Neuronal stem cell (in vitro differentiated cells): ENCODE measurements around the gene RIPOR2.

Experiments used
- DNase-seq: peaks from one replicate; pipeline ENCODE4 v3.0.0-alpha.2; 2013; ENCODE audit warnings: low spot score
- H2AFZ ChIP-seq: one replicate; pipeline ENCODE4 v1.6.1; 2013; ENCODE audit warnings: mild to moderate bottlenecking, low read length, inconsistent platforms
- H2AK5ac ChIP-seq: 2 replicates; pipeline ENCODE4 v1.6.1; 2013; ENCODE audit warnings: low read depth, mild to moderate bottlenecking, inconsistent platforms, low read length, moderate library complexity, mixed read lengths
- H2BK120ac ChIP-seq: 2 replicates; pipeline ENCODE4 v1.6.1; 2013; ENCODE audit warnings: low read depth, mild to moderate bottlenecking, inconsistent platforms, low read length, moderate library complexity, mixed read lengths
- H2BK12ac ChIP-seq: one replicate; pipeline ENCODE4 v1.6.1; 2013; ENCODE audit warnings: low read length, inconsistent platforms
- H2BK15ac ChIP-seq: 2 replicates; pipeline ENCODE4 v1.6.1; 2013; ENCODE audit warnings: mild to moderate bottlenecking, low read length, inconsistent platforms, mixed read lengths
- H2BK5ac ChIP-seq: one replicate; pipeline ENCODE4 v1.6.1; 2013; ENCODE audit warnings: inconsistent platforms, mild to moderate bottlenecking, low read length, moderate library complexity
- H3K14ac ChIP-seq: one replicate; pipeline ENCODE4 v1.6.1; 2013; ENCODE audit warnings: low read length, inconsistent platforms
- H3K18ac ChIP-seq: 2 replicates; pipeline ENCODE4 v1.6.1; 2013; ENCODE audit warnings: low read length, inconsistent platforms
- H3K23ac ChIP-seq: 2 replicates; pipeline ENCODE4 v1.6.1; 2013; ENCODE audit warnings: low read depth, mild to moderate bottlenecking, mixed read lengths, low read length, inconsistent platforms; ENCODE audit not compliant: poor library complexity
- H3K27ac ChIP-seq: replicated peaks from 3 replicates; pipeline ENCODE4 v1.5.1; 2013; ENCODE audit warnings: low read length, inconsistent platforms
- H3K27me3 ChIP-seq, 3 experiments: 2 replicates each; pipeline ENCODE4 v1.6.1; 2013; ENCODE audit warnings: low read length in 3 of 3, mild to moderate bottlenecking in 2 of 3, inconsistent platforms in 1 of 3, low read depth in 1 of 3, mixed read lengths in 1 of 3, moderate library complexity in 1 of 3; ENCODE audit not compliant: control insufficient read depth in 3 of 3, insufficient read depth in 3 of 3
- H3K36me3 ChIP-seq, 2 donors: replicated peaks in 1 of 2; 2 replicates each; pipeline ENCODE4 v1.6.1; 2013; ENCODE audit warnings: low read length in 2 of 2; ENCODE audit not compliant: control insufficient read depth in 2 of 2, insufficient read depth in 2 of 2
- H3K4ac ChIP-seq: 2 replicates; pipeline ENCODE4 v1.6.1; 2013; ENCODE audit warnings: inconsistent platforms, mild to moderate bottlenecking, low read length, moderate library complexity
- H3K4me1 ChIP-seq, 2 donors: 1 replicate in 1 of 2; 2 replicates in 1 of 2; pipeline ENCODE4 v1.6.1; 2013; ENCODE audit warnings: low read length in 2 of 2, low read depth in 1 of 2; ENCODE audit not compliant: control insufficient read depth in 2 of 2, insufficient read depth in 1 of 2
- H3K4me2 ChIP-seq: one replicate; pipeline ENCODE4 v1.6.1; 2013; ENCODE audit warnings: mild to moderate bottlenecking, low read length, inconsistent platforms; ENCODE audit not compliant: insufficient read depth, poor library complexity, severe bottlenecking
- H3K4me3 ChIP-seq, 2 donors: 2 replicates each; pipeline ENCODE4 v1.5.1; 2013; ENCODE audit warnings: low read length in 2 of 2, mild to moderate bottlenecking in 2 of 2, inconsistent platforms in 1 of 2, moderate library complexity in 1 of 2
- H3K79me1 ChIP-seq: one replicate; pipeline ENCODE4 v1.6.1; 2013; ENCODE audit warnings: low read depth, mild to moderate bottlenecking, inconsistent platforms, low read length, moderate library complexity
- H3K9ac ChIP-seq: one replicate; pipeline ENCODE4 v1.6.1; 2013; ENCODE audit warnings: mild to moderate bottlenecking, low read depth, low read length, inconsistent platforms; ENCODE audit not compliant: poor library complexity
- H3K9me3 ChIP-seq, 2 donors: replicated peaks in 1 of 2; 2 replicates each; pipeline versions ENCODE3 to v1.6.1; 2013; ENCODE audit warnings: low read length in 2 of 2, mild to moderate bottlenecking in 2 of 2, inconsistent platforms in 1 of 2, low read depth in 1 of 2, mixed read lengths in 1 of 2, moderate library complexity in 1 of 2; ENCODE audit not compliant: control insufficient read depth in 2 of 2, insufficient read depth in 1 of 2
- H4K8ac ChIP-seq: one replicate; pipeline ENCODE4 v1.6.1; 2013; ENCODE audit warnings: low read depth, mild to moderate bottlenecking, inconsistent platforms, low read length, moderate library complexity
- H4K91ac ChIP-seq: one replicate; pipeline ENCODE4 v1.6.1; 2013; ENCODE audit warnings: low read length, low read depth, mild to moderate bottlenecking, inconsistent platforms; ENCODE audit not compliant: poor library complexity
- WGBS, 2 donors: extraction: QIAGEN DNeasy Blood & Tissue Kit; methylation state at CpG; one replicate each; pipeline ENCODE4 v1.1.7; 2013; ENCODE audit warnings: missing lambda C conversion rate in 2 of 2, mixed read lengths in 1 of 2; ENCODE audit not compliant: insufficient read length in 2 of 2, insufficient replicate concordance in 1 of 2; ENCODE audit errors: extremely low coverage in 2 of 2; 5-methylcytosine and 5-hydroxymethylcytosine counted together

The RIPOR2 gene

GRCh38 chr6:24940311-24940917 lies 4.7 kb upstream of the RIPOR2 start:
- Histone ChIP-seq H3K14ac (no peak overlapping the region), H3K18ac (no peak overlapping the region), H3K27ac (no peak overlapping the region), H3K4ac (no peak overlapping the region), H3K9me3 (peaks cover 2 to 22% of the 10 kb centered on the region in 2 donors), H3K36me3 (no peaks in the 10 kb centered on the region), H3K27me3 (no peaks in the 10 kb centered on the region), H3K9ac (no peak overlapping the region), H3K4me2 (no peak overlapping the region), H2BK5ac (no peak overlapping the region), H3K4me1 (peaks cover 4 to 5% of the 10 kb centered on the region in 2 donors), H3K79me1 (no peaks in the 10 kb centered on the region), H4K8ac (no peak overlapping the region), H2AK5ac (no peak overlapping the region), H2BK15ac (no peak overlapping the region), H3K4me3 (no peak overlapping the region), H2BK120ac (no peak overlapping the region), H2BK12ac (no peak overlapping the region), H4K91ac (no peak overlapping the region), H2AFZ (no peak overlapping the region), H3K23ac (no peak overlapping the region)
- no CpG with 5 or more reads among the region's 9 CpGs for WGBS, 2 donors
- no peak for DNase-seq

GRCh38 chr6:24936641-24937317 lies 1.0 kb upstream of the RIPOR2 start:
- Histone ChIP-seq H2AK5ac (no peak overlapping the region), H2BK12ac (no peak overlapping the region), H3K9me3 (peaks cover 0 to 3% of the 10 kb centered on the region in 2 donors), H3K14ac (no peak overlapping the region), H3K4me2 (no peak overlapping the region), H3K18ac (no peak overlapping the region), H3K4me1 (peaks cover 7 to 16% of the 10 kb centered on the region in 2 donors), H4K91ac (no peak overlapping the region), H3K36me3 (no peaks in the 10 kb centered on the region), H3K23ac (no peak overlapping the region), H3K4me3 (no peak overlapping the region), H4K8ac (no peak overlapping the region), H3K4ac (no peak overlapping the region), H2BK15ac (no peak overlapping the region), H3K27me3 (no peaks in the 10 kb centered on the region), H3K79me1 (no peaks in the 10 kb centered on the region), H3K27ac (no peak overlapping the region), H3K9ac (no peak overlapping the region), H2BK120ac (no peak overlapping the region), H2BK5ac (no peak overlapping the region), H2AFZ (no peak overlapping the region)
- WGBS, 2 donors = no CpG with 5 or more reads among the region's 5 CpGs
- DNase-seq = no peak

GRCh38 chr6:24933868-24934401 lies 1.8 kb downstream of the RIPOR2 start:
- no peak overlapping the region for H4K8ac ChIP-seq
- no peak overlapping the region for H2BK12ac ChIP-seq
- no peaks in the 10 kb centered on the region for H3K79me1 ChIP-seq
- no peaks in the 10 kb centered on the region for H3K9me3 ChIP-seq
- no peak overlapping the region for H3K23ac ChIP-seq
- H2AK5ac ChIP-seq = no peak overlapping the region
- no peak overlapping the region for H3K4ac ChIP-seq
- no peak overlapping the region for H4K91ac ChIP-seq
- H3K4me3 ChIP-seq = no peak overlapping the region
- WGBS, 2 donors = no CpG with 5 or more reads among the region's 7 CpGs
- H3K14ac ChIP-seq = no peak overlapping the region
- H3K36me3 ChIP-seq = no peaks in the 10 kb centered on the region
- no peak overlapping the region for H2BK15ac ChIP-seq
- H3K27ac ChIP-seq = no peak overlapping the region
- no peak overlapping the region for H2BK120ac ChIP-seq
- no peak overlapping the region for H3K9ac ChIP-seq
- H3K4me1 ChIP-seq = peaks cover 13 to 38% of the 10 kb centered on the region in 2 donors
- no peak overlapping the region for H2BK5ac ChIP-seq
- H2AFZ ChIP-seq = no peak overlapping the region
- no peaks in the 10 kb centered on the region for H3K27me3 ChIP-seq
- H3K18ac ChIP-seq = no peak overlapping the region
- DNase-seq = no peak
- no peak overlapping the region for H3K4me2 ChIP-seq

- no peak overlapping the region for H2BK120ac ChIP-seq
These were observed 2.5 kb downstream of the RIPOR2 start for GRCh38 chr6:24933266-24933665.

More at GRCh38 chr6:24933266-24933665, 2.5 kb downstream of the RIPOR2 start:
- no peak overlapping the region for H3K27ac ChIP-seq
- no peak overlapping the region for H4K8ac ChIP-seq
- H3K36me3 ChIP-seq = no peaks in the 10 kb centered on the region
- H3K9ac ChIP-seq = no peak overlapping the region
- H2BK5ac ChIP-seq = no peak overlapping the region
- no peak overlapping the region for H3K4ac ChIP-seq
- H3K79me1 ChIP-seq = no peaks in the 10 kb centered on the region
- H3K14ac ChIP-seq = no peak overlapping the region
- H3K9me3 ChIP-seq = no peaks in the 10 kb centered on the region
- H2AFZ ChIP-seq = no peak overlapping the region
- H2BK15ac ChIP-seq = no peak overlapping the region
- H3K4me3 ChIP-seq = no peak overlapping the region
- H4K91ac ChIP-seq = no peak overlapping the region
- no peaks in the 10 kb centered on the region for H3K27me3 ChIP-seq
- no peak overlapping the region for H2AK5ac ChIP-seq
- H3K23ac ChIP-seq = no peak overlapping the region
- no peak overlapping the region for H2BK12ac ChIP-seq
- no CpG with 5 or more reads among the region's 3 CpGs for WGBS, 2 donors
- DNase-seq = no peak
- H3K4me2 ChIP-seq = no peak overlapping the region
- no peak overlapping the region for H3K18ac ChIP-seq
- H3K4me1 ChIP-seq = peaks cover 13 to 45% of the 10 kb centered on the region in 2 donors
